ENCODE data around the gene MSH4. TPM values are rescaled to one million over a fixed set of nuclear protein-coding genes. Genes with fewer than 3 reads are reported as not detected.

MSH4 gene
- total and polyA plus RNA-seq, 5 donors from 2014 or later: 0.22 TPM; not detected in 4

DNA sequence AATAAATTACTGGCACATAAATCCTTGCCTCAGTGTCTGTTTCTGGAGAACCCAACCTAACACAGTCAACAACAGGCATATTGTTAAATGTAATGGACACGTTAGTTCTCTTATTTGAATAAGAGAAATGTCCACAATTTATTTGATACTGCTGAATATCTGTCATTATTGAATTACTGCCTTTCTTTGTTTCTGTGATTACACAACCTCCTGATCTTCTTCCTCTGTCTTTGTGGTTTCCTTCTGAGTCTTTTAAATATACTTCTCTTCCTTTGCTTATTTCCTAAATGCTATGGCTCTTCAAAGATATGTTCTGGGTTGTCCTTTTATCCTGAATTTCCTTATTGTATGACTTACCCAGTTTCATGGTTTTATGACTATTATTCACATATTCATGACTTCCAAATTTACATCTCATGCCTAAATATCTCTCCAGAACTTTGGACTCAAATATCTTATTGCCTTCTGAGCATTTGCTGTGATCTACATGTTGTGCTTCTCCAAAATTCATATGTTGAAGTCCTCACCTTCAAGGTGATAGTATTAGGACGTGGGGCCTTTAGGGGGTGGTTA is 39.9 kb downstream of the MSH4 start:
- Mint-ChIP-seq H3K4me1 (no peaks in the 10 kb centered on the region), H3K27ac (no peak overlapping the region), H3K36me3 (no peaks in the 10 kb centered on the region), H3K9me3 (peaks cover 0 to 20% (median 11%) of the 10 kb centered on the region in 7 donors), H3K4me3 (no peak overlapping the region), H3K27me3 (no peaks in the 10 kb centered on the region)
- Histone ChIP-seq H3K36me3 (ENCODE audit: control insufficient read depth, insufficient read depth, low read length) (no peaks in the 10 kb centered on the region), H3K27ac (ENCODE audit: insufficient read depth, low read length, poor library complexity, severe bottlenecking) (no peak overlapping the region), H3K4me1 (ENCODE audit: control insufficient read depth, insufficient read depth, low read length, poor library complexity, severe bottlenecking) (no peaks in the 10 kb centered on the region), H3K27me3 (ENCODE audit: control insufficient read depth, insufficient read depth, low read length) (no peaks in the 10 kb centered on the region), H3K4me3 (ENCODE audit: low read depth, low read length) (no peak overlapping the region), H3K9me3 (ENCODE audit: control insufficient read depth in 2 of 2, low read length in 2 of 2) (peaks cover 0 to 2% of the 10 kb centered on the region in 2 experiments)
- no peak for DNase-seq
- no peak for ATAC-seq (ENCODE audit: low read depth in 2 of 2)

DNA sequence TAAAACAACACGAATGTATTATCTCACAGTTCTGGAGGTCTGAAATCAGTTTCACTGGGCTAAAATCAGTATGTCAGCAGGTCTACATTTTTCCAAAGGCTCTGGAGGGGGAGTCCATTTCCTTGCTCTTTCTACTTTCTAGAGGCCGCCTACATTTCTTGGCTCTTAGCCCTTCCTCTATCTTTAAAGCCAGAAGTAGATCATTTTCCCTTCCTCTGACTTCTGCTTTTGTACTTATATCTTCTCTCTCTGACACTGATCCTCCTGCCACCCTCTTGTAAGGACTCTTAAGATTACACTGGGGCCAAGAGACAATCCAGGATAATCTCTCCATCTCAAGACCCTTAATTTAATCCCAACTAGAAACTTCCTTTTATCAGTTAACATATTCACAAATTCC is 41.4 kb downstream of the MSH4 start:
- Histone ChIP-seq H3K36me3 (ENCODE audit: control insufficient read depth, insufficient read depth, low read length) (no peaks in the 10 kb centered on the region), H3K9me3 (ENCODE audit: control insufficient read depth in 2 of 2, low read length in 2 of 2) (peaks cover 0 to 2% of the 10 kb centered on the region in 2 experiments), H3K27me3 (ENCODE audit: control insufficient read depth, insufficient read depth, low read length) (no peaks in the 10 kb centered on the region), H3K4me3 (ENCODE audit: low read depth, low read length) (no peak overlapping the region), H3K4me1 (ENCODE audit: control insufficient read depth, insufficient read depth, low read length, poor library complexity, severe bottlenecking) (no peaks in the 10 kb centered on the region), H3K27ac (ENCODE audit: insufficient read depth, low read length, poor library complexity, severe bottlenecking) (no peak overlapping the region)
- H3K27ac Mint-ChIP-seq: no peak overlapping the region
- H3K36me3 Mint-ChIP-seq: no peaks in the 10 kb centered on the region
- H3K27me3 Mint-ChIP-seq: no peaks in the 10 kb centered on the region
- ATAC-seq (ENCODE audit: low read depth in 2 of 2): no peak
- no peak for DNase-seq
- H3K4me1 Mint-ChIP-seq: no peaks in the 10 kb centered on the region
- H3K9me3 Mint-ChIP-seq: peaks cover 0 to 15% (median 9%) of the 10 kb centered on the region in 7 donors
- H3K4me3 Mint-ChIP-seq: no peak overlapping the region

DNA sequence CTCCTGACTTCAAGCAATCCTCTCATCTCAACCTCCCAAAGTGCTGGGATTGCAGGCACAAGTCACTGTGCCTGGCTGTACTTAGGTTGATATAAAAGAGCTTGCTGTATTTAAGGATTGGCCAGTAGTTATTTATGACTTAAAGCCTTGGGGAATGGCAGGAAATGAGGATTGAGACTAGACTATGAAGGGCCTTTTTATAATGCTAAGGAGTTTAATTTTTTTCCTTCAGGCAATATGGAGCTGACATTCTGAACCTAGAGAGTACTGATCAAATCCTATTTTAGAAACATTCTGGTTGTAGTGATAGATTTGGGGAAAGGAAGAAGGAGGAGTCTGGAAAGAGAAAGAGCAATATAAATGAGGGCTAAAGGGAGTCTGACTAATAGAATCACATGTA is 44.7 kb downstream of the MSH4 start:
- H3K9me3 ChIP-seq (ENCODE audit: control insufficient read depth in 2 of 2, low read length in 2 of 2): no peaks in the 10 kb centered on the region
- no peak overlapping the region for H3K27ac ChIP-seq (ENCODE audit: insufficient read depth, low read length, poor library complexity, severe bottlenecking)
- DNase-seq: no peak
- Mint-ChIP-seq H3K27ac (peak overlapping the region in 1 of 3 donors; percentile 39), H3K9me3 (peaks cover 0 to 8% (median 3%) of the 10 kb centered on the region in 7 donors), H3K27me3 (no peaks in the 10 kb centered on the region), H3K4me1 (no peaks in the 10 kb centered on the region), H3K4me3 (no peak overlapping the region), H3K36me3 (no peaks in the 10 kb centered on the region)
- no peaks in the 10 kb centered on the region for H3K36me3 ChIP-seq (ENCODE audit: control insufficient read depth, insufficient read depth, low read length)
- no peaks in the 10 kb centered on the region for H3K27me3 ChIP-seq (ENCODE audit: control insufficient read depth, insufficient read depth, low read length)
- no peak for ATAC-seq (ENCODE audit: low read depth in 2 of 2)
- H3K4me3 ChIP-seq (ENCODE audit: low read depth, low read length): no peak overlapping the region
- H3K4me1 ChIP-seq (ENCODE audit: control insufficient read depth, insufficient read depth, low read length, poor library complexity, severe bottlenecking): no peaks in the 10 kb centered on the region

DNA sequence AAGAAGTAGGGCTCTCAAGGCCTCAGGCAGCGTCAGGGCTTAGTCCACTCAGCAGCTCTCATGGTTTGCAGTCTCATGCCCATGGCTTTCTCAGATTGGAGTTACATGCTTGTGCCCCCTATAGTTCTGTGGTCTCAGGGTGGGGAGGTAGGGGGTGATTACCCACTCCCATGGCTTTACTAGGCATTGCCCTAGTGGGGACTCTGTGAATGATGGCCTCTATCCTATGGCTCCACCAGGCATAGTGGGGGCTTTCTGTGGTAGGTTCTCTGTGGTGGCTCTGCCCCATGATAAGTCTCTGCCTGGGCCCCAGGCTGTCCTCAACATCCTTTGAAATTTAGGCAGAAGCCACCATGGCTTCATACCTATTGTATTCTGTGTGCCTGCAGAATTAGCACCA is 48.9 kb downstream of the MSH4 start:
- Mint-ChIP-seq H3K36me3 (no peaks in the 10 kb centered on the region), H3K9me3 (peaks cover 0 to 2% (median 0%) of the 10 kb centered on the region in 7 donors), H3K4me3 (no peak overlapping the region), H3K27ac (no peak overlapping the region), H3K4me1 (no peaks in the 10 kb centered on the region), H3K27me3 (no peaks in the 10 kb centered on the region)
- no peak for ATAC-seq (ENCODE audit: low read depth in 2 of 2)
- Histone ChIP-seq H3K4me1 (ENCODE audit: control insufficient read depth, insufficient read depth, low read length, poor library complexity, severe bottlenecking) (no peaks in the 10 kb centered on the region), H3K4me3 (ENCODE audit: low read depth, low read length) (no peak overlapping the region), H3K36me3 (ENCODE audit: control insufficient read depth, insufficient read depth, low read length) (no peaks in the 10 kb centered on the region), H3K27ac (ENCODE audit: insufficient read depth, low read length, poor library complexity, severe bottlenecking) (no peak overlapping the region), H3K9me3 (ENCODE audit: control insufficient read depth in 2 of 2, low read length in 2 of 2) (no peaks in the 10 kb centered on the region), H3K27me3 (ENCODE audit: control insufficient read depth, insufficient read depth, low read length) (no peaks in the 10 kb centered on the region)
- no peak for DNase-seq

DNA sequence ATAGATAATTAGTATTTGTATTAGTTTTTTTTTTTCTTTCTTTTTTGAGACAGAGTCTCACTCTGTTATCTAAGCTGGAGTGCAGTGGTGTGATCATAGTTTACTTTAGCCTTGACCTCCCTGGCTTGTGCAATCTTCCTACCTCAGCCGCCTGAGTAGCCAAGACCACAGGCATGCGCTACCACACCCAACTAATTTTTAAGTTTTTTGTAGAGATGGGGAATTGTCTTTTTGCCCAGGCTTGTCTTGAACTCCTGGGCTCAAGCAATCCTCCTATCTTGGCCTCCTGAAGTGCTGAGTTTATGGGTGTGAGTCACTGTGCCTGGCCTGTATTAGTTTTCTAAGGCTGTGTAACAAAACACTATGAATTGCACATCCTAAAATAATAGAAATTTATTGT is 58.3 kb downstream of the MSH4 start:
- H3K36me3 ChIP-seq (ENCODE audit: control insufficient read depth, insufficient read depth, low read length): no peaks in the 10 kb centered on the region
- no peaks in the 10 kb centered on the region for H3K9me3 ChIP-seq (ENCODE audit: control insufficient read depth in 2 of 2, low read length in 2 of 2)
- Mint-ChIP-seq H3K27me3 (no peaks in the 10 kb centered on the region), H3K9me3 (peaks cover 0 to 6% (median 0%) of the 10 kb centered on the region in 7 donors), H3K4me1 (no peaks in the 10 kb centered on the region), H3K27ac (no peak overlapping the region), H3K36me3 (no peaks in the 10 kb centered on the region), H3K4me3 (no peak overlapping the region)
- no peaks in the 10 kb centered on the region for H3K4me1 ChIP-seq (ENCODE audit: control insufficient read depth, insufficient read depth, low read length, poor library complexity, severe bottlenecking)
- H3K27me3 ChIP-seq (ENCODE audit: control insufficient read depth, insufficient read depth, low read length): no peaks in the 10 kb centered on the region
- DNase-seq: no peak
- H3K4me3 ChIP-seq (ENCODE audit: low read depth, low read length): no peak overlapping the region
- no peak overlapping the region for H3K27ac ChIP-seq (ENCODE audit: insufficient read depth, low read length, poor library complexity, severe bottlenecking)
- ATAC-seq (ENCODE audit: low read depth in 2 of 2): no peak

DNA sequence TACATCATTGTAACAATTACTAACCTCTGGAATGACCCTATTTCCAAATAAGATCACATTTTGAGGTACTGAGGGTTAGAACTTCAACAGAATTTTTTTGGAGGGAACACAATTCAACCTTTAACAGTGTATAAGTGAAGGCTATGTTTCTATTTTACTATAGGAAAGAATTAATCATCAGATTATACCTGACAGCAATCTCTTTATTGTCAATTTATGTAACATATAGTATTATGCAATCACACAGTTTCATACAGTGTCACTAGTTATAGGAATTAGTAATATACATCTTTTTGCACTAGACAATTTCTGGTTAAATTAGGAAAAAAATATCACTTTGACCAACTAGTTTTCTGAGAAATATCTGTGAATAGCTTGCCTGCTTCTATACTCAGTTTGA is 59.1 kb downstream of the MSH4 start:
- no peak overlapping the region for H3K4me3 Mint-ChIP-seq
- H3K9me3 Mint-ChIP-seq: peaks cover 0 to 6% (median 0%) of the 10 kb centered on the region in 7 donors
- H3K4me1 Mint-ChIP-seq: no peaks in the 10 kb centered on the region
- DNase-seq (no peak), ATAC-seq (ENCODE audit: low read depth in 2 of 2) (no peak)
- no peaks in the 10 kb centered on the region for H3K27me3 Mint-ChIP-seq
- no peak overlapping the region for H3K27ac Mint-ChIP-seq
- no peaks in the 10 kb centered on the region for H3K4me1 ChIP-seq (ENCODE audit: control insufficient read depth, insufficient read depth, low read length, poor library complexity, severe bottlenecking)
- no peaks in the 10 kb centered on the region for H3K36me3 ChIP-seq (ENCODE audit: control insufficient read depth, insufficient read depth, low read length)
- H3K27me3 ChIP-seq (ENCODE audit: control insufficient read depth, insufficient read depth, low read length): no peaks in the 10 kb centered on the region
- H3K4me3 ChIP-seq (ENCODE audit: low read depth, low read length): no peak overlapping the region
- no peak overlapping the region for H3K27ac ChIP-seq (ENCODE audit: insufficient read depth, low read length, poor library complexity, severe bottlenecking)
- H3K36me3 Mint-ChIP-seq: no peaks in the 10 kb centered on the region
- H3K9me3 ChIP-seq (ENCODE audit: control insufficient read depth in 2 of 2, low read length in 2 of 2): no peaks in the 10 kb centered on the region

DNA sequence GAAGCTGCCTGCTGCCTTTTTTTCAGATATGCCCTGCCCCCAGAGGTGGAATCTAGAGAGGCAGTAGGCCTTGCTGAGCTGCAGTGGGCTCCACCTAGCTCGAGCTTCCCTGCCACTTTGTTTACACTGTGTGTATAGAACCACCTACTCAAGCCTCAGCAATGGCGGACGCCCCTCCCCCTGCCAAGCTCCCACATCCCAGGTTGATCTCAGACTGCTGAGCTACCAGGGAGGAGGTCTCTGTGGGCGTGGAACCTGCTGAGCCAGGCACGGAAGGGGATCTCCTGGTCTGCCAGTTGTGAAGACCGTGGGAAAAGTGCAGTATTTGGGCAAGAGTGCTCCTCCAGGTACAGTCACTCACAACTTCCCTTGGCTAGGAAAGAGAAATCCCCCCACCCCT is 65.1 kb downstream of the MSH4 start:
- H3K9me3 Mint-ChIP-seq: peaks cover 0 to 6% (median 2%) of the 10 kb centered on the region in 7 donors
- ATAC-seq (ENCODE audit: low read depth in 2 of 2) (no peak), DNase-seq (no peak)
- H3K4me3 Mint-ChIP-seq: no peak overlapping the region
- H3K27me3 ChIP-seq (ENCODE audit: control insufficient read depth, insufficient read depth, low read length): no peaks in the 10 kb centered on the region
- no peaks in the 10 kb centered on the region for H3K9me3 ChIP-seq (ENCODE audit: control insufficient read depth in 2 of 2, low read length in 2 of 2)
- no peaks in the 10 kb centered on the region for H3K4me1 ChIP-seq (ENCODE audit: control insufficient read depth, insufficient read depth, low read length, poor library complexity, severe bottlenecking)
- no peak overlapping the region for H3K27ac ChIP-seq (ENCODE audit: insufficient read depth, low read length, poor library complexity, severe bottlenecking)
- H3K4me3 ChIP-seq (ENCODE audit: low read depth, low read length): no peak overlapping the region
- H3K36me3 Mint-ChIP-seq: no peaks in the 10 kb centered on the region
- no peaks in the 10 kb centered on the region for H3K4me1 Mint-ChIP-seq
- H3K27me3 Mint-ChIP-seq: peaks cover 4% of the 10 kb centered on the region
- no peaks in the 10 kb centered on the region for H3K36me3 ChIP-seq (ENCODE audit: control insufficient read depth, insufficient read depth, low read length)
- H3K27ac Mint-ChIP-seq: no peak overlapping the region

DNA sequence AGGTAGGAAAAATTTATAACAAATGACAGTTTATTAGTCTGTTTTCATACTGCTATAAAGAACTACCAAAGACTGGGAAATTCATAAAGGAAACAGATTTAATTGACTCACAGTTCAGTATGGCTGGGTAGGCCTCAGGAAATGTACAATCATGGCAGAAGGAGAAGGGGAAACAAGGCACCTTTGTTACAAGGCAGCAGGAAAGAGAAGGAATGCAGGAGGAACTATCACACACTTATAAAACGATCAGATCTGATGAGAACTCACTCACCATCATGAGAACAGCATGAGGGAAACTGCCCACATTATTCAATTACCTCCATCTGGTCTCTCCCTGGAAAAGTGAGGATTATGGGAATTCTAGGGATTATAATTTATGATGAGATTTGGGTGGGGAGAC is 74.3 kb downstream of the MSH4 start:
- ATAC-seq (ENCODE audit: low read depth in 2 of 2) (no peak), DNase-seq (no peak)
- Histone ChIP-seq H3K27ac (ENCODE audit: insufficient read depth, low read length, poor library complexity, severe bottlenecking) (no peak overlapping the region), H3K4me1 (ENCODE audit: control insufficient read depth, insufficient read depth, low read length, poor library complexity, severe bottlenecking) (no peaks in the 10 kb centered on the region), H3K36me3 (ENCODE audit: control insufficient read depth, insufficient read depth, low read length) (no peaks in the 10 kb centered on the region), H3K4me3 (ENCODE audit: low read depth, low read length) (no peak overlapping the region), H3K9me3 (ENCODE audit: control insufficient read depth in 2 of 2, low read length in 2 of 2) (no peaks in the 10 kb centered on the region), H3K27me3 (ENCODE audit: control insufficient read depth, insufficient read depth, low read length) (no peaks in the 10 kb centered on the region)
- H3K27me3 Mint-ChIP-seq: no peaks in the 10 kb centered on the region
- no peak overlapping the region for H3K4me3 Mint-ChIP-seq
- H3K9me3 Mint-ChIP-seq: peaks cover 0 to 2% (median 0%) of the 10 kb centered on the region in 7 donors
- peaks cover 5% of the 10 kb centered on the region for H3K36me3 Mint-ChIP-seq
- no peaks in the 10 kb centered on the region for H3K4me1 Mint-ChIP-seq
- H3K27ac Mint-ChIP-seq: no peak overlapping the region
